IMR-90 (cell line): ENCODE data around the gene ZNF138. TPM values are rescaled to one million over a fixed set of nuclear protein-coding genes. Genes with fewer than 3 reads are reported as not detected.

Experiments used
- ATAC-seq: fragments of 200-7000 bp; cut with Tn5 transposase; 2 replicates; pipeline ENCODE4 v1.9.1; 2020; ENCODE audit warnings: low read depth, mild to moderate bottlenecking, moderate library complexity
- BruUV-seq: library from RNA; stranded (reverse); fragments of 400-500 nt; replicated peaks from 2 replicates; lab custom pipeline; 2021; lab: Mats Ljungman, UMichigan
- CTCF ChIA-PET: fragments of 300-600 bp; formaldehyde crosslinking; extraction: SDS; loops from one replicate; lab custom pipeline; 2021; ENCODE audit warnings: antibody characterized with exemption; lab: Yijun Ruan, JAX
- POLR2A ChIA-PET: fragments of 300-600 bp; sonication (Branson Sonifier 250); formaldehyde crosslinking; loops from one replicate; lab custom pipeline; 2022; ENCODE audit warnings: antibody characterized with exemption; ENCODE audit not compliant: unreplicated experiment; lab: Charles Lee
- DNase-seq: peaks from one replicate; pipeline ENCODE4 v3.0.0; 2013
- H2AFZ ChIP-seq: replicated peaks from 2 replicates; pipeline ENCODE3; 2013; ENCODE audit warnings: low read length, mild to moderate bottlenecking; ENCODE audit not compliant: poor library complexity
- H2AK5ac ChIP-seq: 2 replicates; pipeline ENCODE4 v1.6.1; 2013; ENCODE audit warnings: low read depth, low read length, inconsistent platforms
- H2AK9ac ChIP-seq: replicated peaks from 2 replicates; pipeline ENCODE3; 2013; ENCODE audit warnings: mild to moderate bottlenecking, low read depth, low read length, moderate library complexity; ENCODE audit not compliant: poor library complexity
- H2BK120ac ChIP-seq: 2 replicates; pipeline ENCODE4 v1.6.1; 2013; ENCODE audit warnings: low read depth, low read length, inconsistent platforms
- H2BK15ac ChIP-seq: 3 replicates; pipeline ENCODE4 v1.6.1; 2013; ENCODE audit warnings: low read depth, low read length, inconsistent platforms
- H2BK20ac ChIP-seq: 2 replicates; pipeline ENCODE4 v1.6.1; 2013; ENCODE audit warnings: low read depth, mild to moderate bottlenecking, inconsistent platforms, low read length, moderate library complexity
- H2BK5ac ChIP-seq: 2 replicates; pipeline ENCODE4 v1.6.1; 2013; ENCODE audit warnings: mild to moderate bottlenecking, low read depth, low read length, inconsistent platforms; ENCODE audit not compliant: poor library complexity, severe bottlenecking
- H3K14ac ChIP-seq: replicated peaks from 2 replicates; pipeline ENCODE4 v1.6.1; 2013; ENCODE audit warnings: low read depth, low read length, inconsistent platforms
- H3K18ac ChIP-seq: 2 replicates; pipeline ENCODE4 v1.6.1; 2013; ENCODE audit warnings: low read depth, low read length, control low read depth
- H3K23ac ChIP-seq: 2 replicates; pipeline ENCODE4 v1.6.1; 2013; ENCODE audit warnings: low read depth, low read length, inconsistent platforms
- H3K27ac ChIP-seq: 2 replicates; pipeline ENCODE4 v1.5.1; 2013; ENCODE audit warnings: mild to moderate bottlenecking, control low read depth, low read length; ENCODE audit not compliant: insufficient read depth
- H3K27me3 ChIP-seq: 2 replicates; pipeline ENCODE4 v1.6.1; 2013; ENCODE audit warnings: low read length; ENCODE audit not compliant: control insufficient read depth, insufficient read depth
- H3K36me3 ChIP-seq: 2 replicates; pipeline ENCODE4 v1.6.1; 2013; ENCODE audit warnings: low read length, mixed read lengths; ENCODE audit not compliant: control insufficient read depth, insufficient read depth
- H3K4ac ChIP-seq: 2 replicates; pipeline ENCODE4 v1.6.1; 2013; ENCODE audit warnings: low read depth, low read length, inconsistent platforms
- H3K4me1 ChIP-seq: 2 replicates; pipeline ENCODE4 v1.6.1; 2013; ENCODE audit warnings: low read length, mixed read lengths; ENCODE audit not compliant: control insufficient read depth, insufficient read depth
- H3K4me2 ChIP-seq: 2 replicates; pipeline ENCODE4 v1.6.1; 2013; ENCODE audit warnings: low read depth, mild to moderate bottlenecking, control low read depth, low read length, moderate library complexity
- H3K4me3 ChIP-seq: 2 replicates; pipeline ENCODE4 v1.5.1; 2013; ENCODE audit warnings: low read depth, mild to moderate bottlenecking, control low read depth, low read length, moderate library complexity; ENCODE audit not compliant: insufficient read depth
- H3K56ac ChIP-seq: 2 replicates; pipeline ENCODE4 v1.6.1; 2013; ENCODE audit warnings: low read length, inconsistent platforms; ENCODE audit not compliant: insufficient read depth; ENCODE audit errors: extremely low read depth
- H3K79me1 ChIP-seq, 2 experiments: 2 replicates each; pipeline ENCODE4 v1.6.1; 2013; ENCODE audit warnings: low read length in 2 of 2, inconsistent platforms in 1 of 2, low read depth in 1 of 2
- H3K9ac ChIP-seq: 2 replicates; pipeline ENCODE4 v1.6.1; 2013; ENCODE audit warnings: low read depth, low read length, control low read depth
- H3K9me1 ChIP-seq: 2 replicates; pipeline ENCODE4 v1.6.1; 2013; ENCODE audit warnings: low read length, inconsistent platforms; ENCODE audit not compliant: insufficient read depth
- H3K9me3 ChIP-seq: 2 replicates; pipeline ENCODE4 v1.6.1; 2013; ENCODE audit warnings: low read length; ENCODE audit not compliant: control insufficient read depth, insufficient read depth
- H4K20me1 ChIP-seq: 2 replicates; pipeline ENCODE4 v1.6.1; 2013; ENCODE audit warnings: low read length, inconsistent platforms; ENCODE audit not compliant: insufficient read depth
- H4K5ac ChIP-seq: 2 replicates; pipeline ENCODE4 v1.6.1; 2013; ENCODE audit warnings: mild to moderate bottlenecking, low read depth, low read length, control low read depth
- H4K8ac ChIP-seq, 2 experiments: 2 replicates each; pipeline ENCODE4 v1.6.1; 2013; ENCODE audit warnings: low read depth in 2 of 2, low read length in 2 of 2, control low read depth in 1 of 2, inconsistent platforms in 1 of 2
- H4K91ac ChIP-seq: 2 replicates; pipeline ENCODE4 v1.6.1; 2013; ENCODE audit warnings: low read depth, low read length, inconsistent platforms; ENCODE audit not compliant: insufficient read depth
- CEBPB ChIP-seq: IDR thresholded peaks from 2 replicates; pipeline ENCODE4 v1.6.1; 2012; ENCODE audit warnings: low read depth, low read length, improper control_type of control experiment
- CHD1 ChIP-seq: IDR thresholded peaks from 2 replicates; pipeline ENCODE4 v1.6.1; 2012; ENCODE audit warnings: low read depth, low read length, improper control_type of control experiment
- ELK1 ChIP-seq: fragments of 150-350 bp; IDR thresholded peaks from 2 replicates; pipeline ENCODE4 v1.6.1; 2016; ENCODE audit warnings: low read depth, mild to moderate bottlenecking, low read length, moderate library complexity, borderline replicate concordance
- FOS ChIP-seq: fragments of 150-350 bp; IDR thresholded peaks from 2 replicates; pipeline ENCODE4 v1.6.1; 2016; ENCODE audit warnings: low read depth, low read length
- MXI1 ChIP-seq: IDR thresholded peaks from 2 replicates; pipeline ENCODE4 v1.6.1; 2012; ENCODE audit warnings: low read depth, mild to moderate bottlenecking, low read length, moderate library complexity, borderline replicate concordance
- POLR2A ChIP-seq: IDR thresholded peaks from 2 replicates; pipeline ENCODE4 v1.6.1; 2012; ENCODE audit warnings: mild to moderate bottlenecking, low read depth, low read length
- RCOR1 ChIP-seq: IDR thresholded peaks from 2 replicates; pipeline ENCODE4 v1.6.1; 2012; ENCODE audit warnings: mild to moderate bottlenecking, low read length, improper control_type of control experiment; ENCODE audit not compliant: insufficient replicate concordance
- RFX5 ChIP-seq: IDR thresholded peaks from 2 replicates; pipeline ENCODE4 v1.8.0; 2012; ENCODE audit warnings: low read depth, mild to moderate bottlenecking, low read length, moderate library complexity
- USF2 ChIP-seq: fragments of 150-350 bp; IDR thresholded peaks from 2 replicates; pipeline ENCODE4 v1.6.1; 2017; ENCODE audit warnings: mild to moderate bottlenecking, antibody characterized with exemption, low read length, low read depth
- WGBS, 2 experiments: methylation state at CpG; one replicate each; pipeline versions ENCODE4 v1.1.5 to v1.1.7; 2013; ENCODE audit warnings: missing lambda C conversion rate in 2 of 2; ENCODE audit not compliant: insufficient read length in 1 of 2; ENCODE audit errors: extremely low coverage in 2 of 2; 5-methylcytosine and 5-hydroxymethylcytosine counted together
- dilution Hi-C: fragments of 300-500 bp; cut with HindIII; formaldehyde crosslinking; loops from one replicate; pipeline ENCODE4 v1.14.3; 2018; ENCODE audit warnings: low sequenced_read_pairs; ENCODE audit not compliant: unreplicated experiment
- in situ Hi-C: fragments of 300-500 bp; cut with MboI; formaldehyde crosslinking; loops from 3 replicates; pipeline ENCODE4 v1.14.3; 2019; ENCODE audit warnings: low sequenced_read_pairs, inconsistent platforms, mixed read lengths
- intact Hi-C: fragments of 100-400 bp; cut with micrococcal nuclease; formaldehyde crosslinking; loops from 2 replicates; pipeline ENCODE4 v1.10.0; 2022
- polyA plus RNA-seq, 3 experiments: library from polyadenylated mRNA; depleted of rRNA; stranded (reverse); fragments of >200 nt; gene quantifications; 2 replicates each; pipeline ENCODE4 v1.2.3, GENCODE V29; 2012; ENCODE audit warnings: low replicate concordance in 1 of 3
- total RNA-seq: library from RNA; depleted of rRNA; stranded (reverse); fragments of >200 nt; gene quantifications from 2 replicates; pipeline ENCODE4 v1.2.3, GENCODE V29; 2012

Gene ZNF138
- total and polyA plus RNA-seq, 2 of the 4 experiments (the other 2 are of a cell fraction), result 3.2 to 3.6 TPM

GRCh38 chr7:64877714-64878610 is 83.7 kb downstream of the ZNF138 start:
- Histone ChIP-seq H3K18ac (no peak overlapping the region), H3K36me3 (no peaks in the 10 kb centered on the region), H3K27me3 (peaks cover 7% of the 10 kb centered on the region; the same call in 1 of the 2 replicates), H3K9me1 (no peaks in the 10 kb centered on the region), H2BK5ac (no peak overlapping the region), H3K79me1 (no peaks in the 10 kb centered on the region), H3K14ac (no peak overlapping the region), H2AK5ac (no peak overlapping the region), H4K8ac (no peak overlapping the region), H2BK15ac (no peak overlapping the region), H3K4me1 (no peaks in the 10 kb centered on the region), H3K23ac (no peak overlapping the region), H3K9me3 (peaks cover 21% of the 10 kb centered on the region; the same call in 1 of the 2 replicates), H3K4me3 (no peak overlapping the region), H3K4ac (no peak overlapping the region), H3K9ac (no peak overlapping the region), H2BK20ac (no peak overlapping the region), H4K20me1 (no peaks in the 10 kb centered on the region), H2AFZ (peak overlapping the region; percentile 21), H3K27ac (no peak overlapping the region), H2BK120ac (no peak overlapping the region), H4K91ac (no peak overlapping the region), H2AK9ac (no peak overlapping the region), H3K4me2 (peak overlapping the region; percentile 66; the same call in 1 of the 2 replicates), H3K56ac (no peak overlapping the region), H4K5ac (no peak overlapping the region)
- ATAC-seq, result no peak; the same call in none of the 2 replicates
- in situ Hi-C loops (no loop called here), dilution Hi-C loops (no loop called here), intact Hi-C loops (no loop called here)
- no peak for TF ChIP-seq MXI1
- no peak for TF ChIP-seq CEBPB
- no peak for TF ChIP-seq ELK1
- TF ChIP-seq USF2, result no peak
- TF ChIP-seq FOS, result no peak
- TF ChIP-seq RCOR1, result no peak
- no peak for TF ChIP-seq RFX5
- no peak for TF ChIP-seq CHD1
- TF ChIP-seq POLR2A, result no peak
- BruUV-seq, result no TSS peak
- no peak for DNase-seq
- POLR2A ChIA-PET, result no interaction called here
- 87% methylated on average over 4 of the region's 34 CpGs; no CpG with 5 or more reads in 1 of the 2 experiments for WGBS, 2 experiments
- CTCF ChIA-PET, result no interaction called here
